Stimulated activated CD8-positive, alpha-beta memory T cell treated with anti-CD3 and anti-CD28 coated beads, Interleukin-4, amount 100 ng/mL, for 4 hours (primary cell): ENCODE data around the gene FBXL16.

Source experiments
- DNase-seq, 2 donors: peaks; one replicate each; pipeline ENCODE4 v3.0.0-alpha.2; 2020; ENCODE audit warnings: low read depth in 2 of 2, low spot score in 1 of 2

The FBXL16 gene

GRCh38 chr16:645852-646678, 59.5 kb downstream of the FBXL16 start:
- no peak for DNase-seq

GRCh38 chr16:644556-644955, 61.0 kb downstream of the FBXL16 start:
- DNase-seq = no peak

DNA sequence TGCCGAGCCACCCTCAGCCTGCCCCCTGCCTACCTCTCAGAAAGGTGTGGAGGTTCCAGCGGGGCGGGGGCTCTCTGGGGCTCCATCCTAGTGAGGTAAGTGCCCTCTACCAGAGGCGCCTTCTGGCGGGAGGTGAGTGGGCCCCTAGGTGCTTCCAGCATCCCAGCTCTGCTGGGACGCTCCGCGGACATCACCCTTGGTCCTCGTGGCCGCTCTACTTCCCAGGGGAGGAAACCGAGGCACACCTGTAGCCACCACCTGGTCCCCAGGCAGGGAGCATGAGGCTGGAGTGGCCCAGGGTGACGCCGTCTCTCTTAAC, 62.6 kb downstream of the FBXL16 start:
- DNase-seq = no peak
